NCI-H82 (cell line): Measurements from ENCODE around the gene GATAD2A.
"Not testable (repeated sequence)": the region's sequence is repeated elsewhere in the genome, so short reads cannot be mapped to it uniquely, and the experiment has no call there.

Experiments
- DNase-seq: peaks from one replicate; lab custom pipeline; 2025; lab: John Stamatoyannopoulos, UW

GATAD2A gene

DNA sequence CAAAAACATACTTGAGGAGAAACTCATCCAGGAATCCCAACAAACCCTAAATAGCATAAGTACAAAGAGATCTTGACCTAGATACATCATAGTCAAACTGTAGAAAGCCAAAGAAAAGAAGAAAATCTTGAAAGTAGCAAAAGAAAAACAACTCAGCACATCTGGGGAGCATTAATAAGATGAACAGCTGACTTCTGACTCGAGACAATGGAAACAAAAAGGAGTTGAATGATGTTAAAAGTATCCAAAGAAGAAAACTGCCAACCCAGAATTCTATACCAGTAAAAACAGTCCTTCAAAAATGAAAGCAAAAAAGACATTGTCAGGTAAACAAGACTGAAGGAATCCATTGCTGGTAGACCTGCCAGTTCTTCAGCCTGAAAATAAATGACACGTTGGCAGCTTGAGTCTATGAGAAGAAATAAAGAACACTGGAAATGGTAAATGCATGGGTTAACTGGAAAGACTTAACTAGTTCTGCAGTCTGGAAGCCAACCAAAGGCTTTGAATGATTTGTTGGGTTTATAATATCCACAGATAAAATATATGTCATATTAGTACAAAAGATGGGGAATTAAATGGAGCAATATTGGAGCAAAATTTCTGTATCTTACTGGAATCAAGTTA, 63.1 kb downstream of the GATAD2A start:
- DNase-seq, result no peak

GRCh38 chr19:19470579-19470978, 65.1 kb downstream of the GATAD2A start:
- DNase-seq, result no peak

- DNase-seq, result no peak
These were observed 66.2 kb downstream of the GATAD2A start for GRCh38 chr19:19471682-19472081.

GRCh38 chr19:19472106-19472505, 66.6 kb downstream of the GATAD2A start:
- not testable (repeated sequence) for DNase-seq

DNA sequence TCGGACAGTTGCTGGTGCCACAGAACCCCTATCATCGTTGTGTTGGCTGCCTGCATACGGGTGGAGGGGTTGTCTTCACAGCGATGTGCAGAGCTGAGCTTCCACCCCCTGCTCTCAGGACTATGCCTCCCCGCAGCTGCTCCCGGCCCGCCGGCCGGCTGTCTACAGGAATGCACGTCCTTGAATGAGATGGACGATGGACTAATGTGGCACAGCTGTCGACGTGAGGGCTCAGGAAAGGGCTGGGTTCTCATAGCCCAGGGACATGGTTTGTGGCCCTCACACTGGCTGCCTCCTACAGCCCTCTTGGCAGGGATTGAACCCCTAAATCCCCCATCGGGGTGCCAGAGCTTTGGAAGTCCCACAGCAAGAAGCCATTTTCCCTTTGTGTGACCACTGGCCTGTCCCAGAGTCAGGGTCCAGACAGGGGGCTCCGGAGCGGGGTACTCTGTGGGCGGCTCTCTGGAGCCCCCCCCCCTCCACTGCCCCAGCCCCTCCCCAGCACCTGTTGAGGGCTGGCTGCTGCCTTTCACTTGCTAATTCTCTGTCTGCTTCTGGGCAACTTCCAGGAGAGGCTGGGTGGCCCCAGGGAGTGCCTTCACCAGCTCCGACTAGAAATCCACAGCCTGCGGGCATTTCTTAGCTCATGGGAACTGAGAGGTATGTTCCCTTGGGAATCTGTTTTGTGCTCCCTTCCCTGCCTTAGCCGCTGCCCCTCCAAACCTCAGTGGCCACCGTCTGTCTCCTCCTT, 69.7 kb downstream of the GATAD2A start:
- no peak for DNase-seq

- DNase-seq, result peak; percentile 59
These were observed 70.7 kb downstream of the GATAD2A start for GRCh38 chr19:19475849-19476828.

- no peak for DNase-seq
These were observed 72.4 kb downstream of the GATAD2A start for GRCh38 chr19:19477705-19478383.

- no peak for DNase-seq
These were observed 75.2 kb downstream of the GATAD2A start for GRCh38 chr19:19480688-19481087.

GRCh38 chr19:19482809-19483596, 77.5 kb downstream of the GATAD2A start:
- DNase-seq, result no peak

- DNase-seq, result no peak
These were observed 79.9 kb downstream of the GATAD2A start for GRCh38 chr19:19485161-19485997.

DNA sequence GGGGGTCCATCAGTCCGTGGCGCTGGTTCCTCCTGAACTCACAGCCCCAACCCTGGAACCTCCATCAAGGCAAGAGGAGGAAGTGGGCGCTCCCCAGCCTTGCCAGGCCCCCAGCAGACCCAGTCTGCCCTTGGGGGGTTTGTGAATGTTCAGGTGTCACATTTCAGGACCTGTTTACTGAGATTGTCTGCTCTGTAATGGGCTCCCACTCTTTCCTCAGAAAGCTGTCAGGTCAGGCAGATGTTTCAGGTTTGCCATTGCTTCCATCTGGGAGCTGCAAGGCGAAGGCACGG, 80.5 kb downstream of the GATAD2A start:
- no peak for DNase-seq

DNA sequence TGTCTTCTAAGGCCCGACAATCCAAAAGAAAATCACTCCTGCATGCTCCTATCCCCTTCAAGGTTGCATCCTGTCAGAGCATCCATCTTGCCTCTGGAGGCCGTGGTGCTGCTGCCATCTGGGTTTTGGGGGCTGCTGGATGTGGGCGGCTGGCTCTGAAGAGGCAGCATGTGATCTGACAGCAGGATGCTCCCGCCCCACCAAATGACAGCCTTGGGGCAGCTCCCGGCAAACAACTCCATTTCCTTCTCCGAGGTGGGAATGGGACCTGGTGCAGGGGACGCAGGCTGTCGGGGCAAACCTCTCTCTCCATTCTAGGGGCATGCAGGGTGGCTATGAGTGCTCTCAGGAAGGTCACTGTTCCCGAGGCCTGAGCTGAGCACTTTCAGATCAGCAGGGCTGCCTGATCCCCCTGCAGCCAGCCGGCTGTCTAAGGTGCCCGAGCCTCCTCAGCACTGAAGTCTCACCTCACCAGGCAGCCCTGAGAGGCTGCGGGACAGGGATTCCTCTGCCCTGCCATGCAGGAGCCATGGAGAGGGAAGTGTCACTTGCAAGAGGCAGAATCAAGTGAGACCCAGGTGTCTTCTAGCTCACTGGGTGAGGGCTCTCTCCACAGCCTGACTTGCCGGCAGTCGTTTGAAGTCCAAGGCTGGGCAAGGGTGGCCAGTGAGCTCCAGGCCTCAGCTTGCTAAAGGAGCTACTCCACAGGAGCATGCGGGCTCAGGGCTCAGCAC, 81.0 kb downstream of the GATAD2A start:
- no peak for DNase-seq

GRCh38 chr19:19487077-19487949, 81.8 kb downstream of the GATAD2A start:
- DNase-seq, result no peak

GRCh38 chr19:19487950-19488874, 82.7 kb downstream of the GATAD2A start:
- no peak for DNase-seq

DNA sequence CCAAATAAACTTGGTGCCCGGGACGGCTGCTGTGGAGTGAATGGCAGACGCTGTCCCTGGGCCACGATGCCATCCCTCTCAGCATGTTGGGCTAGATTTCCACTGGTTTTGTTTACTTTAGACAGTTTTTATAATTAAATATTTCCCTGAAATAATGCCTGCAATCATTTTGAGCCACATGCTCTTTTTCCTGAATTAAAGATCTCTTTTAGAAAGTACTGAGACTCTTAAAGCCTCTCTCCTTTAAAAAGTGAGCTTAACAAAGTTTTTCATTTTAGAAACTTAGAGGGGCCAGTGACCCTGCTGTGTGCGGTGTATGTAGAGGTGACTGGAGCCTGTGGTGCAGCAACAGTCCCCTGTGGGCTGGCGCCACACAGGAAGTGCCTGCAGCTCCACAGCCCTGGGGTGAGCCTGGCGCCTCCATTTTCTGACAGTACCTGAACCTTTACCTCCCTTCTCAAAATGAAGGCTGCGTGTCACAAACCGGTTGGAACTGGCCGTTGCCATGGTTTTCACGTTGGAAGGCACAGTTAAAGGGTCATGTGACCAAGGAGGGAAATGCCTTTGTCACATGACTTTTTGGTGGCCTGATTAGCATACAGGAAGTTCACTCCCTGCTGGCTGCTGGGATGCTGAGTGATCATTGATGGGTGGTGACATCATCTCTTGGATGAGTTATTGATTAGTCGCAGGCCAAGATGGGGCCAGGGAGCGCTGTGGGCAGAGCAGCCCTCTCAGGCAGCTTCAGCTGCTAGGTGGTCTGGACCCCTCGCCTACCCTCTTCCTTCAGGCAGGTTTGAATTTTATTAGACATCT, 83.6 kb downstream of the GATAD2A start:
- peak; percentile 32 for DNase-seq

DNA sequence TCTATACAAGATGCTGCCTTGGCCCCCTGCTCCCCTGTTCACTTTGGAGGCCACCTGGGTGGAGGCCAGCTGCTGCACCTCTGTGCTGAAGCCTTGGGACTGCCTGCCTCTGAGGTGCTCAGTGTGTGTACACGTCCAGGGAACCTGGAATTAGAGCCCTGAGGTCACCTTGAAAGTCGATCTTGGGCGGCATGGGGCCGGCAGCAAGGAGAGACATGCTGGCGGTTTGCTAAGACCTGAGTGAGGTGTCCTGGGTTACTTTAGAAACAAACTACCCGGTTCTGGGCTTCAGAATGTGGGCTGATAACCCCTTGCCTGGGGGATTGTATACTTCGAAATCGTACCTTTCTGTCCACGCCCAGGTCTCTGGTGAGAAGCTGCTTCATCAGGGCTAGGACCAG, 84.3 kb downstream of the GATAD2A start:
- no peak for DNase-seq
